T-helper 22 cell (primary cell): ENCODE data around the gene CD68.
"Not testable (repeated sequence)": the region's sequence is repeated elsewhere in the genome, so short reads cannot be mapped to it uniquely, and the experiment has no call there.

Experiments used
- DNase-seq: peaks from one replicate; pipeline ENCODE4 v3.0.0-alpha.2; 2020; ENCODE audit warnings: low read depth

The CD68 gene

GRCh38 chr17:7580604-7581575 is 1.5 kb downstream of the CD68 start:
- no peak for DNase-seq

GRCh38 chr17:7582396-7583252 is 3.2 kb downstream of the CD68 start:
- DNase-seq = no peak

GRCh38 chr17:7583253-7584109 is 4.0 kb downstream of the CD68 start, which contains the start of gene MPDU1:
TSS of gene MPDU1 (plus strand) at chr17:7583852. CDS start at chr17:7583863, 11 bp downstream.
- peak; percentile 87 for DNase-seq

GRCh38 chr17:7586673-7587419 is 7.4 kb downstream of the CD68 start:
- DNase-seq = no peak

GRCh38 chr17:7587420-7588151 is 8.1 kb downstream of the CD68 start:
- DNase-seq = no peak

GRCh38 chr17:7588553-7589203 is 9.2 kb downstream of the CD68 start:
- DNase-seq = no peak

- DNase-seq = peak; percentile 18
Measured at GRCh38 chr17:7589204-7589868, 9.9 kb downstream of the CD68 start.

- no peak for DNase-seq
Measured at GRCh38 chr17:7589891-7590691, 10.7 kb downstream of the CD68 start, which contains the start of gene SOX15. TSS of gene SOX15 (minus strand) at chr17:7590094. CDS start at chr17:7589676, 418 bp downstream.

GRCh38 chr17:7590743-7591142 is 11.3 kb downstream of the CD68 start:
- no peak for DNase-seq

- DNase-seq = no peak
Measured at GRCh38 chr17:7591596-7591995, 12.2 kb downstream of the CD68 start.

- DNase-seq = no peak
Measured at GRCh38 chr17:7592422-7593021, 13.1 kb downstream of the CD68 start.

GRCh38 chr17:7593296-7593695 is 13.9 kb downstream of the CD68 start:
- no peak for DNase-seq

- not testable (repeated sequence) for DNase-seq
Measured at GRCh38 chr17:7597561-7597960, 18.1 kb downstream of the CD68 start.

- DNase-seq = no peak
Measured at GRCh38 chr17:7606280-7606679, 26.8 kb downstream of the CD68 start.

- DNase-seq = no peak
Measured at GRCh38 chr17:7610641-7611040, 31.2 kb downstream of the CD68 start.

- DNase-seq = no peak
Measured at GRCh38 chr17:7611635-7612293, 32.3 kb downstream of the CD68 start.

- DNase-seq = no peak
Measured at GRCh38 chr17:7612294-7612640, 32.8 kb downstream of the CD68 start.
